Kidney (tissue), 14 donors: ENCODE measurements around the gene USP25. TPM values are rescaled to one million over a fixed set of nuclear protein-coding genes. Genes with fewer than 3 reads are reported as not detected.
A peak's percentile ranks its signal among the peaks of the same experiment; 100 is the strongest.

Experiments used
- DNase-seq, 5 donors: peaks; one replicate each; pipeline ENCODE4 v3.0.0-alpha.2; 2013 to 2020
- FAIRE-seq: peaks from 2 replicates; lab custom pipeline; 2012; peaks lifted over from hg19 to GRCh38; lab: Jason Lieb, UNC
- H3K27ac ChIP-seq, 2 donors: one replicate each; pipeline ENCODE4 v1.7.0; 2013; ENCODE audit warnings: low read depth in 2 of 2, low read length in 2 of 2, inconsistent platforms in 1 of 2
- H3K27me3 ChIP-seq: one replicate; pipeline ENCODE4 v1.7.1; 2013; ENCODE audit warnings: low read length, inconsistent platforms; ENCODE audit not compliant: control insufficient read depth, insufficient read depth
- H3K36me3 ChIP-seq, 3 donors: one replicate each; pipeline versions ENCODE4 v1.7.0 to v1.7.1; 2013; ENCODE audit warnings: low read length in 3 of 3, control low read depth in 1 of 3, inconsistent platforms in 1 of 3; ENCODE audit not compliant: insufficient read depth in 3 of 3, control insufficient read depth in 2 of 3
- H3K4me1 ChIP-seq, 3 donors: one replicate each; pipeline versions ENCODE4 v1.7.0 to v1.7.1; 2013; ENCODE audit warnings: low read length in 3 of 3, inconsistent platforms in 1 of 3, low read depth in 1 of 3; ENCODE audit not compliant: control insufficient read depth in 2 of 3, insufficient read depth in 2 of 3
- H3K4me3 ChIP-seq, 3 donors: one replicate each; pipeline versions ENCODE4 v1.7.0 to v1.8.1; 2013; ENCODE audit warnings: low read length in 3 of 3, control low read depth in 1 of 3, inconsistent platforms in 1 of 3
- H3K9ac ChIP-seq, 3 donors: one replicate each; pipeline versions ENCODE4 v1.7.0 to v1.7.1; 2013; ENCODE audit warnings: low read length in 3 of 3, control low read depth in 1 of 3, inconsistent platforms in 1 of 3
- H3K9me3 ChIP-seq, 3 donors: one replicate each; pipeline versions ENCODE4 v1.7.0 to v1.7.1; 2013; ENCODE audit warnings: low read length in 3 of 3, control low read depth in 1 of 3, inconsistent platforms in 1 of 3; ENCODE audit not compliant: control insufficient read depth in 2 of 3, insufficient read depth in 1 of 3
- CTCF ChIP-seq: IDR thresholded peaks from 3 replicates; pipeline ENCODE4 v1.5.1; 2012; ENCODE audit warnings: mild to moderate bottlenecking, moderate library complexity, borderline replicate concordance; ENCODE audit not compliant: insufficient read depth; ENCODE audit errors: extremely low read depth
- intact Hi-C: fragments of 100-400 bp; cut with DNase I; formaldehyde crosslinking; loops from one replicate; pipeline ENCODE4 v1.11.1; 2022
- polyA plus RNA-seq: library from polyadenylated mRNA; stranded (reverse); fragments of 350-450 nt; fragmentation: Illumina TruSeq; extraction: RNeasy Lipid Tissue Mini Kit (QIAGEN cat#74804); gene quantifications from one replicate; pipeline ENCODE4 v1.2.3, GENCODE V29; 2014; ENCODE audit warnings: low read depth, low replicate concordance; ENCODE audit not compliant: insufficient read depth
- total RNA-seq: library from RNA; stranded (reverse); fragmentation: NEBNext Ultra II Directional; extraction: Animal tissue kit (Norgen Biotek cat#: 25700); gene quantifications from one replicate; pipeline ENCODE4 v1.2.1, GENCODE V29; 2021
- donor health status: control.
- donor health status: control.
- donor health status: control.
- donor health status: control.
- donor health status: control.
- donor health status: DM: yes; HTN: yes; CAD: no.
- donor health status: Normal renal cell carcinoma (clear cell type).

USP25 gene
- total and polyA plus RNA-seq, 2 donors from 2014 or later = 14.0 to 51.6 TPM

GRCh38 chr21:15826147-15826780 lies 96.5 kb downstream of the USP25 start:
- FAIRE-seq (peak; percentile 79), DNase-seq (peak in 2 of 5 donors; percentile 46 to 62)
- H3K9me3 ChIP-seq = no peaks in the 10 kb centered on the region
- H3K4me3 ChIP-seq = no peak overlapping the region
- H3K9ac ChIP-seq = no peak overlapping the region
- TF ChIP-seq CTCF = peak; percentile 47
- peaks cover 0 to 2% (median 0%) of the 10 kb centered on the region in 3 donors for H3K36me3 ChIP-seq
- H3K27ac ChIP-seq = no peak overlapping the region
- intact Hi-C loops = no loop called here
- no peaks in the 10 kb centered on the region for H3K4me1 ChIP-seq
- H3K27me3 ChIP-seq = no peaks in the 10 kb centered on the region

GRCh38 chr21:15826908-15827601 lies 97.3 kb downstream of the USP25 start:
- FAIRE-seq = no peak
- no peaks in the 10 kb centered on the region for H3K27me3 ChIP-seq
- H3K36me3 ChIP-seq = peaks cover 2 to 7% (median 5%) of the 10 kb centered on the region in 3 donors
- no peak overlapping the region for H3K9ac ChIP-seq
- H3K4me3 ChIP-seq = no peak overlapping the region
- H3K9me3 ChIP-seq = no peaks in the 10 kb centered on the region
- no peak for DNase-seq
- TF ChIP-seq CTCF = no peak
- intact Hi-C loops = no loop called here
- H3K4me1 ChIP-seq = no peaks in the 10 kb centered on the region
- no peak overlapping the region for H3K27ac ChIP-seq

GRCh38 chr21:15831497-15831896 lies 101.7 kb downstream of the USP25 start:
- H3K27me3 ChIP-seq = no peaks in the 10 kb centered on the region
- no peak overlapping the region for H3K27ac ChIP-seq
- no peaks in the 10 kb centered on the region for H3K4me1 ChIP-seq
- H3K4me3 ChIP-seq = no peak overlapping the region
- H3K36me3 ChIP-seq = peaks cover 4 to 7% (median 4%) of the 10 kb centered on the region in 3 donors
- H3K9ac ChIP-seq = no peak overlapping the region
- intact Hi-C loops = no loop called here
- TF ChIP-seq CTCF = no peak
- no peak for FAIRE-seq
- no peak for DNase-seq
- H3K9me3 ChIP-seq = no peaks in the 10 kb centered on the region
